DND-41 (cell line): Measurements from ENCODE around the gene RBM19.
"Not testable (repeated sequence)": the region's sequence is repeated elsewhere in the genome, so short reads cannot be mapped to it uniquely, and the experiment has no call there.

ENCODE experiments used
- ATAC-seq: fragments of 200-7000 bp; cut with Tn5 transposase; 3 replicates; pipeline ENCODE4 v1.9.1; 2021; ENCODE audit warnings: low read depth; ENCODE audit not compliant: insufficient read depth
- DNase-seq: peaks from one replicate; pipeline ENCODE4 v3.0.0-alpha.2; 2020
- H2AFZ ChIP-seq: 2 replicates; pipeline ENCODE4 v1.6.0; 2012; ENCODE audit warnings: low read depth, low read length
- H3K27ac ChIP-seq: 2 replicates; pipeline ENCODE4 v1.5.1; 2012; ENCODE audit warnings: low read length, inconsistent platforms
- H3K27me3 ChIP-seq: fragments of 200-600 bp; sonication (generic); 2 replicates; pipeline ENCODE4 v1.6.0; 2012; ENCODE audit warnings: low read length, mild to moderate bottlenecking, inconsistent platforms; ENCODE audit not compliant: insufficient read depth, poor library complexity
- H3K36me3 ChIP-seq: 2 replicates; pipeline ENCODE4 v1.5.1; 2012; ENCODE audit warnings: low read length, inconsistent platforms; ENCODE audit not compliant: insufficient read depth
- H3K4me1 ChIP-seq: 2 replicates; pipeline ENCODE4 v1.5.1; 2012; ENCODE audit warnings: mild to moderate bottlenecking, low read length; ENCODE audit not compliant: insufficient read depth
- H3K4me2 ChIP-seq: 2 replicates; pipeline ENCODE4 v1.6.0; 2012; ENCODE audit warnings: mild to moderate bottlenecking, moderate library complexity, low read length, inconsistent platforms; ENCODE audit not compliant: insufficient read depth
- H3K4me3 ChIP-seq, 2 experiments: fragments of 200-600 bp in 1 of 2; shearing (Covaris generic) in 1 of 2; 2 replicates each; pipeline ENCODE4 v1.5.1; 2012 to 2016; ENCODE audit warnings: inconsistent platforms in 2 of 2, low read length in 2 of 2, mild to moderate bottlenecking in 2 of 2, low read depth in 1 of 2, moderate library complexity in 1 of 2
- H3K79me2 ChIP-seq: 2 replicates; pipeline ENCODE4 v1.6.0; 2012; ENCODE audit warnings: low read length, inconsistent platforms; ENCODE audit not compliant: insufficient read depth
- H3K9ac ChIP-seq: 2 replicates; pipeline ENCODE4 v1.6.0; 2012; ENCODE audit warnings: low read depth, mild to moderate bottlenecking, inconsistent platforms, low read length, moderate library complexity
- H3K9me3 ChIP-seq: 2 replicates; pipeline ENCODE4 v1.5.1; 2012; ENCODE audit warnings: low read length, moderate library complexity, mild to moderate bottlenecking, inconsistent platforms; ENCODE audit not compliant: insufficient read depth, severe bottlenecking
- H4K20me1 ChIP-seq: 2 replicates; pipeline ENCODE4 v1.6.0; 2012; ENCODE audit warnings: low read length; ENCODE audit not compliant: insufficient read depth
- CTCF ChIP-seq: IDR thresholded peaks from 2 replicates; pipeline ENCODE4 v1.5.1; 2012; ENCODE audit warnings: borderline replicate concordance, low read length, moderate library complexity, mild to moderate bottlenecking; ENCODE audit not compliant: poor library complexity, severe bottlenecking; ENCODE audit errors: extremely low read depth
- EZH2 ChIP-seq: IDR thresholded peaks from 3 replicates; pipeline ENCODE4 v1.6.1; 2012; ENCODE audit warnings: borderline replicate concordance, low read depth, mild to moderate bottlenecking, moderate library complexity, low read length, inconsistent platforms; ENCODE audit not compliant: severe bottlenecking

Gene RBM19

GRCh38 chr12:113997365-113997764 lies 31.2 kb upstream of the RBM19 start:
- Histone ChIP-seq H4K20me1 (no peaks in the 10 kb centered on the region), H3K36me3 (no peaks in the 10 kb centered on the region), H3K79me2 (no peaks in the 10 kb centered on the region), H3K27ac (no peak overlapping the region), H3K9me3 (no peaks in the 10 kb centered on the region), H2AFZ (no peak overlapping the region), H3K4me3 (no peak overlapping the region), H3K4me1 (no peaks in the 10 kb centered on the region), H3K9ac (no peak overlapping the region), H3K4me2 (no peak overlapping the region), H3K27me3 (peaks cover 8% of the 10 kb centered on the region)
- no peak for ATAC-seq
- TF ChIP-seq EZH2, result no peak
- no peak for TF ChIP-seq CTCF
- no peak for DNase-seq

- no peaks in the 10 kb centered on the region for H3K36me3 ChIP-seq
- no peak for TF ChIP-seq EZH2
- H3K4me2 ChIP-seq, result no peak overlapping the region
- no peaks in the 10 kb centered on the region for H3K4me1 ChIP-seq
- no peak overlapping the region for H3K27ac ChIP-seq
- H3K27me3 ChIP-seq, result peaks cover 16% of the 10 kb centered on the region
- no peaks in the 10 kb centered on the region for H3K9me3 ChIP-seq
- no peak overlapping the region for H3K9ac ChIP-seq
- ATAC-seq, result no peak
- no peak overlapping the region for H2AFZ ChIP-seq
- no peaks in the 10 kb centered on the region for H4K20me1 ChIP-seq
- no peak for DNase-seq
- no peak overlapping the region for H3K4me3 ChIP-seq
- no peaks in the 10 kb centered on the region for H3K79me2 ChIP-seq
These were observed 29.9 kb upstream of the RBM19 start for GRCh38 chr12:113996026-113996425.

- H3K36me3 ChIP-seq, result no peaks in the 10 kb centered on the region
- H3K4me2 ChIP-seq, result no peak overlapping the region
- H2AFZ ChIP-seq, result no peak overlapping the region
- H3K9ac ChIP-seq, result no peak overlapping the region
- TF ChIP-seq CTCF (no peak), EZH2 (no peak)
- no peak overlapping the region for H3K4me3 ChIP-seq
- H3K9me3 ChIP-seq, result no peaks in the 10 kb centered on the region
- H3K27ac ChIP-seq, result no peak overlapping the region
- H3K79me2 ChIP-seq, result no peaks in the 10 kb centered on the region
- no peaks in the 10 kb centered on the region for H3K4me1 ChIP-seq
- H4K20me1 ChIP-seq, result no peaks in the 10 kb centered on the region
- peaks cover 19% of the 10 kb centered on the region for H3K27me3 ChIP-seq
- no peak for DNase-seq
- ATAC-seq, result no peak
These were observed 27.9 kb upstream of the RBM19 start for GRCh38 chr12:113994051-113994450.

GRCh38 chr12:113992751-113993150 lies 26.6 kb upstream of the RBM19 start:
- H3K9ac ChIP-seq, H2AFZ ChIP-seq, DNase-seq, H3K9me3 ChIP-seq, H3K36me3 ChIP-seq, H3K4me1 ChIP-seq, H4K20me1 ChIP-seq, H3K79me2 ChIP-seq, ATAC-seq, H3K4me3 ChIP-seq, H3K4me2 ChIP-seq, H3K27ac ChIP-seq: not testable (repeated sequence)
- peaks cover 19% of the 10 kb centered on the region for H3K27me3 ChIP-seq
